Progenitor cell of endocrine pancreas (in vitro differentiated cells): Measurements from ENCODE around the gene DAZAP1. TPM values are rescaled to one million over a fixed set of nuclear protein-coding genes. Genes with fewer than 3 reads are reported as not detected.

Experiments used
- DNase-seq: peaks from one replicate; pipeline ENCODE4 v3.0.0; 2021; ENCODE audit warnings: low spot score; ENCODE audit not compliant: unreplicated experiment
- H3K27ac Mint-ChIP-seq: 2 replicates; pipeline ENCODE4 v1.8.0; 2021; ENCODE audit warnings: mild to moderate bottlenecking, moderate library complexity, mixed read lengths
- H3K27me3 Mint-ChIP-seq: 2 replicates; pipeline ENCODE4 v1.8.0; 2021; ENCODE audit warnings: mixed read lengths
- H3K36me3 Mint-ChIP-seq: 2 replicates; pipeline ENCODE4 v1.8.0; 2022; ENCODE audit warnings: mixed read lengths; ENCODE audit not compliant: insufficient read depth
- H3K4me1 Mint-ChIP-seq: 2 replicates; pipeline ENCODE4 v1.8.0; 2021; ENCODE audit warnings: low read depth, mixed read lengths
- H3K4me3 Mint-ChIP-seq: 2 replicates; pipeline ENCODE4 v1.8.0; 2021; ENCODE audit warnings: low read depth, mild to moderate bottlenecking, moderate library complexity, mixed read lengths
- H3K9me3 Mint-ChIP-seq: 2 replicates; pipeline ENCODE4 v1.8.0; 2021; ENCODE audit warnings: low read depth, mixed read lengths
- CTCF ChIP-seq: fragments of 200-600 bp; sonication (generic); IDR thresholded peaks from one replicate; pipeline ENCODE4 v1.5.0; 2021; ENCODE audit warnings: antibody characterized with exemption, mild to moderate bottlenecking; ENCODE audit not compliant: unreplicated experiment
- total RNA-seq: library from RNA; stranded (reverse); gene quantifications from 2 replicates; pipeline ENCODE4 v1.2.1, GENCODE V29; 2021

Gene DAZAP1
- total RNA-seq, 1 donor from 2014 or later = 131 TPM

- Mint-ChIP-seq H3K4me3 (peak overlapping the region; percentile 82), H3K9me3 (no peaks in the 10 kb centered on the region), H3K36me3 (peaks cover 5% of the 10 kb centered on the region), H3K27ac (peak overlapping the region; percentile 57), H3K4me1 (peaks cover 8% of the 10 kb centered on the region), H3K27me3 (no peaks in the 10 kb centered on the region)
- TF ChIP-seq CTCF = no peak
- no peak for DNase-seq
Measured at GRCh38 chr19:1384085-1384462, 23.3 kb upstream of the DAZAP1 start.

- H3K9me3 Mint-ChIP-seq = no peaks in the 10 kb centered on the region
- DNase-seq = no peak
- H3K27ac Mint-ChIP-seq = peak overlapping the region; percentile 57
- H3K36me3 Mint-ChIP-seq = peaks cover 8% of the 10 kb centered on the region
- H3K4me3 Mint-ChIP-seq = peak overlapping the region; percentile 82
- TF ChIP-seq CTCF = no peak
- peaks cover 8% of the 10 kb centered on the region for H3K4me1 Mint-ChIP-seq
- H3K27me3 Mint-ChIP-seq = no peaks in the 10 kb centered on the region
Measured at GRCh38 chr19:1384478-1385110, 22.8 kb upstream of the DAZAP1 start.

GRCh38 chr19:1385816-1386215 is 21.6 kb upstream of the DAZAP1 start:
- TF ChIP-seq CTCF = no peak
- H3K9me3 Mint-ChIP-seq = no peaks in the 10 kb centered on the region
- no peak overlapping the region for H3K27ac Mint-ChIP-seq
- DNase-seq = no peak
- H3K27me3 Mint-ChIP-seq = no peaks in the 10 kb centered on the region
- peaks cover 9% of the 10 kb centered on the region for H3K36me3 Mint-ChIP-seq
- H3K4me3 Mint-ChIP-seq = peak overlapping the region; percentile 5
- peaks cover 8% of the 10 kb centered on the region for H3K4me1 Mint-ChIP-seq

- Mint-ChIP-seq H3K36me3 (peaks cover 13% of the 10 kb centered on the region), H3K4me1 (peaks cover 6% of the 10 kb centered on the region), H3K27ac (no peak overlapping the region), H3K27me3 (no peaks in the 10 kb centered on the region), H3K4me3 (no peak overlapping the region), H3K9me3 (no peaks in the 10 kb centered on the region)
- DNase-seq = no peak
- TF ChIP-seq CTCF = no peak
Measured at GRCh38 chr19:1386945-1387683, 20.3 kb upstream of the DAZAP1 start.

GRCh38 chr19:1387684-1388636 is 19.4 kb upstream of the DAZAP1 start:
- Mint-ChIP-seq H3K4me3 (no peak overlapping the region), H3K27me3 (no peaks in the 10 kb centered on the region), H3K4me1 (peaks cover 6% of the 10 kb centered on the region), H3K9me3 (no peaks in the 10 kb centered on the region), H3K27ac (no peak overlapping the region), H3K36me3 (peaks cover 15% of the 10 kb centered on the region)
- DNase-seq = no peak
- no peak for TF ChIP-seq CTCF
